Progenitor cell of endocrine pancreas (in vitro differentiated cells): ENCODE measurements around the gene ZNF514. TPM values are rescaled to one million over a fixed set of nuclear protein-coding genes. Genes with fewer than 3 reads are reported as not detected.

Experiments used
- DNase-seq: peaks from one replicate; pipeline ENCODE4 v3.0.0; 2021; ENCODE audit warnings: low spot score; ENCODE audit not compliant: unreplicated experiment
- H3K27ac Mint-ChIP-seq: 2 replicates; pipeline ENCODE4 v1.8.0; 2021; ENCODE audit warnings: mild to moderate bottlenecking, moderate library complexity, mixed read lengths
- H3K27me3 Mint-ChIP-seq: 2 replicates; pipeline ENCODE4 v1.8.0; 2021; ENCODE audit warnings: mixed read lengths
- H3K36me3 Mint-ChIP-seq: 2 replicates; pipeline ENCODE4 v1.8.0; 2022; ENCODE audit warnings: mixed read lengths; ENCODE audit not compliant: insufficient read depth
- H3K4me1 Mint-ChIP-seq: 2 replicates; pipeline ENCODE4 v1.8.0; 2021; ENCODE audit warnings: low read depth, mixed read lengths
- H3K4me3 Mint-ChIP-seq: 2 replicates; pipeline ENCODE4 v1.8.0; 2021; ENCODE audit warnings: low read depth, mild to moderate bottlenecking, moderate library complexity, mixed read lengths
- H3K9me3 Mint-ChIP-seq: 2 replicates; pipeline ENCODE4 v1.8.0; 2021; ENCODE audit warnings: low read depth, mixed read lengths
- CTCF ChIP-seq: fragments of 200-600 bp; sonication (generic); IDR thresholded peaks from one replicate; pipeline ENCODE4 v1.5.0; 2021; ENCODE audit warnings: antibody characterized with exemption, mild to moderate bottlenecking; ENCODE audit not compliant: unreplicated experiment
- total RNA-seq: library from RNA; stranded (reverse); gene quantifications from 2 replicates; pipeline ENCODE4 v1.2.1, GENCODE V29; 2021

The ZNF514 gene
- total RNA-seq, 1 donor from 2014 or later, result 32.9 TPM

- H3K27ac Mint-ChIP-seq, result no peak overlapping the region
- H3K4me3 Mint-ChIP-seq, result no peak overlapping the region
- no peak for TF ChIP-seq CTCF
- H3K4me1 Mint-ChIP-seq, result no peaks in the 10 kb centered on the region
- peaks cover 37% of the 10 kb centered on the region for H3K36me3 Mint-ChIP-seq
- DNase-seq, result no peak
- no peaks in the 10 kb centered on the region for H3K27me3 Mint-ChIP-seq
- no peaks in the 10 kb centered on the region for H3K9me3 Mint-ChIP-seq
Observed at GRCh38 chr2:95179451-95179850, 19.8 kb upstream of the ZNF514 start.

- DNase-seq, result no peak
- Mint-ChIP-seq H3K27ac (no peak overlapping the region), H3K4me3 (no peak overlapping the region), H3K36me3 (peaks cover 2% of the 10 kb centered on the region), H3K27me3 (no peaks in the 10 kb centered on the region), H3K4me1 (no peaks in the 10 kb centered on the region), H3K9me3 (no peaks in the 10 kb centered on the region)
- no peak for TF ChIP-seq CTCF
Observed at GRCh38 chr2:95174031-95174542, 14.4 kb upstream of the ZNF514 start.

- Mint-ChIP-seq H3K4me1 (no peaks in the 10 kb centered on the region), H3K27me3 (no peaks in the 10 kb centered on the region), H3K9me3 (no peaks in the 10 kb centered on the region), H3K27ac (no peak overlapping the region), H3K36me3 (no peaks in the 10 kb centered on the region), H3K4me3 (no peak overlapping the region)
- TF ChIP-seq CTCF, result no peak
- DNase-seq, result no peak
Observed at GRCh38 chr2:95171902-95172301, 12.3 kb upstream of the ZNF514 start.

GRCh38 chr2:95166065-95166763 is 6.6 kb upstream of the ZNF514 start:
- no peaks in the 10 kb centered on the region for H3K9me3 Mint-ChIP-seq
- H3K4me1 Mint-ChIP-seq, result peaks cover 16% of the 10 kb centered on the region
- no peaks in the 10 kb centered on the region for H3K36me3 Mint-ChIP-seq
- H3K27me3 Mint-ChIP-seq, result no peaks in the 10 kb centered on the region
- H3K27ac Mint-ChIP-seq, result peak overlapping the region; percentile 99
- no peak for TF ChIP-seq CTCF
- DNase-seq, result no peak
- peak overlapping the region; percentile 98 for H3K4me3 Mint-ChIP-seq

GRCh38 chr2:95165371-95166064 is 5.9 kb upstream of the ZNF514 start, which contains the start of gene ZNF2:
TSS of gene ZNF2 (plus strand) at chr2:95165809. CDS start at chr2:95176227, 10,418 bp downstream.
- Mint-ChIP-seq H3K4me3 (peak within 1 kb of the TSS; percentile 98), H3K27me3 (no peaks in the 10 kb centered on the region), H3K4me1 (peaks cover 16% of the 10 kb centered on the region), H3K9me3 (no peaks in the 10 kb centered on the region), H3K27ac (peak within 1 kb of the TSS; percentile 99), H3K36me3 (no peaks in the 10 kb centered on the region)
- DNase-seq, result peak; percentile 91
- TF ChIP-seq CTCF, result no peak
